Measurements from ENCODE around the gene ADGRB3.

DNA sequence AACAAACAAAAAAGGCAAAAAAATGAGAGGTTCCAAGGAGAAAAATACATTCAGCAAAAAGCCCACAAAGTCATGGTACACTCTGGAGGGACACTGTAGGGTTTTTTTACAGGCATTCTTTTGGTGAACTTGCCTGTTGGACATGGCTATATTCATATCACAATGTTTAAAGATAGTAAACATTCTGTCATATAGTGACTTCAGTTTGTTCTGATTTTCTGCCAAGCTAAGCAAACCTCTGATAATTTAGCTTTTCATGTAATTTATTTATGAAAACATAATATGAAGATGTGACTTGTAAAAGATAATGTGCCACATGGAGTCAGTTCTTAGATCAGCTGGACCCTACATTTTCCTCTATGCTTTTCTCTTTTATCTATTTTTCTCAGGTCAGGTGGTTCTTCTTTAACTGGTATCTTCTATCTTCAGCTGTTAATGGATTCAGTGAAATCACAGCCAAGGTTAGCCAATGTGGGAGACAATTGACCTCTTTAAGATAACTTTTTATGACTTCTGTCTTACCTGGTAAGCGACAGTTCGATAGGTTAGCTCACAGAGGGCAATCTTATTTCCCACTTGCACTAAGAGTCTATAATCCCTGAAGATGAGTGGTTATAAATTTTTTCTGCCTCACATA, 87.9 kb downstream of the ADGRB3 start:
- TF ChIP-seq POLR2AphosphoS5 (IDR thresholded peaks at IDR 0.05; ENCODE audit: insufficient read depth in 1 of 2, low read depth in 1 of 2) (no peak), POLR2A (IDR thresholded peaks at IDR 0.05) (no peak)
- TF ChIP-seq, protein P1, sequence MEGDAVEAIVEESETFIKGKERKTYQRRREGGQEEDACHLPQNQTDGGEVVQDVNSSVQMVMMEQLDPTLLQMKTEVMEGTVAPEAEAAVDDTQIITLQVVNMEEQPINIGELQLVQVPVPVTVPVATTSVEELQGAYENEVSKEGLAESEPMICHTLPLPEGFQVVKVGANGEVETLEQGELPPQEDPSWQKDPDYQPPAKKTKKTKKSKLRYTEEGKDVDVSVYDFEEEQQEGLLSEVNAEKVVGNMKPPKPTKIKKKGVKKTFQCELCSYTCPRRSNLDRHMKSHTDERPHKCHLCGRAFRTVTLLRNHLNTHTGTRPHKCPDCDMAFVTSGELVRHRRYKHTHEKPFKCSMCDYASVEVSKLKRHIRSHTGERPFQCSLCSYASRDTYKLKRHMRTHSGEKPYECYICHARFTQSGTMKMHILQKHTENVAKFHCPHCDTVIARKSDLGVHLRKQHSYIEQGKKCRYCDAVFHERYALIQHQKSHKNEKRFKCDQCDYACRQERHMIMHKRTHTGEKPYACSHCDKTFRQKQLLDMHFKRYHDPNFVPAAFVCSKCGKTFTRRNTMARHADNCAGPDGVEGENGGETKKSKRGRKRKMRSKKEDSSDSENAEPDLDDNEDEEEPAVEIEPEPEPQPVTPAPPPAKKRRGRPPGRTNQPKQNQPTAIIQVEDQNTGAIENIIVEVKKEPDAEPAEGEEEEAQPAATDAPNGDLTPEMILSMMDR (IDR thresholded peaks at IDR 0.05): no peak
